HG02642 (cell line): Measurements from ENCODE around the gene KDM1B.
"Not testable (repeated sequence)": the region's sequence is repeated elsewhere in the genome, so short reads cannot be mapped to it uniquely, and the experiment has no call there.

Source experiments
- ATAC-seq: cut with Tn5 transposase; IDR thresholded peaks from one replicate; pipeline ENCODE4 v1.9.1; 2021; ENCODE audit warnings: mild to moderate bottlenecking; ENCODE audit not compliant: unreplicated experiment, poor library complexity

KDM1B gene

GRCh38 chr6:18185624-18186023, 30.4 kb downstream of the KDM1B start:
- no peak for ATAC-seq

DNA sequence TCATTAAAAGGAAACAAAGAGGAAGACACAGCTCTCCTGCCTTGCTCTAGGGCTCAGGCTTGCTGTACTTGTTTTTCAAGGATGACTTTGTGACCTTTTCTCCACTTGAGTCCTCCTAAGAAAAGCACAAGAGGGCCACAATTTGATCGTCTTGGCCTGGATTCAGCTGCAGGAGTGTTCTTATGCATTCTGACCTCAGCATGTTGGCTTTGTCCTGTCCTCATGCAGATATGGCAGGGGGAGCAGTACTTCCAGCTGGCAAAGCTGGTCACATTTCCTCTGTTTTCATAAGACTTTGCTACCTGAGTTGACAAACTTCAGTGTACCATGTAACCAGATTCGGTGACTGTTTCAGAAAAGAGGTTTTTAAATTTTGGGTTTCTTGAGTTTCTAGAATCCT, 30.8 kb downstream of the KDM1B start:
- ATAC-seq = no peak

DNA sequence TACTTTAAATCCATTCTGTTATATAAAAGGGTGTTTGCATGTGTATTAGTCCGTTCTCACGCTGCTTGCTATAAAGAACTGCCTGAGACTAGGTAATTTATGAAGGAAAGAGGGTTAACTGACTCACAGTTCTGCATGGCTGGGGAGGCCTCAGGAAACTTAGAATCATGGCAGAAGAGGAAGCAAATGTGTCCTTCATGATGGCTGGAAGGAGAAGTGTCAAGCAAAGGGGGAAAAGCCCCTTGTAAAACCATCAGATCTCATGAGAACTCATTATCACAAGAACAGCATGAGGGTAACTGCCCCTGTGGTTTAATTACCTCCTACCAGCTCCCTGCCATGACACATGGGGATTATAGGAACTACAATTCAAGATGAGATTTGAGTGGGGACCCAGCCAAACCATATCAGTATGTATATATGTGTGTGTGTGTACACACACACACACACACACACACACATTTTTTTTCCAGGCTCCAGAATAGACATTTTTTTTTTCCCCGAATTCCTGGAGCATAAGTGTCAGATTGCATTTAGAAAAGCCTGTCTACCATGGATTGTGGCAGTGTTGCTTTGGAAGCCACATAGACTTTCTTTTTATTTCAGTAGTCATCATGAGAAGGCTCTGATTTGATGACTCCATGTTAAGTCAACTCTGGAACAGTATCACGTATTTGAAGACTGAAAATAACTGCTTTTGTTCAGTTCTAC, 31.5 kb downstream of the KDM1B start:
- ATAC-seq = no peak

DNA sequence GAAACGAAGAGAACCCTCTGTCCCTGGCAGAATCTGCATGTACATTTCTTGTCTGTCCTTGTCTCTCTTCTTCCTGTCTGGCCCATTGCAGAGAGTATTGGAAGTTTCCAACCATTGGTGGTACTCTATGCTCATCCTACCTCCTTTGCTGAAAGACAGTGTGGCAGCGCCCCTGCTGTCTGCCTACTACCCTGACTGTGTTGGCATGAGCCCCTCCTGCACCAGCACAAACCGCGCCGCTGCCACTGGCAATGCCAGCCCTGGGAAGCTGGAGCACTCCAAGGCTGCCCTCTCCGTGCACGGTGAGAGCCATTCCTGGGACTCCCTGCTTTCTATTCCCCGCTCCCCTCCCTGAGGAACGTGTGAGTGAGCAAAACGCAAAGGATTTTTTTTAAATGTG, 32.5 kb downstream of the KDM1B start:
- ATAC-seq = no peak

GRCh38 chr6:18189196-18189595, 34.0 kb downstream of the KDM1B start:
- ATAC-seq = no peak

- no peak for ATAC-seq
Observed at GRCh38 chr6:18192026-18192425, 36.8 kb downstream of the KDM1B start.

DNA sequence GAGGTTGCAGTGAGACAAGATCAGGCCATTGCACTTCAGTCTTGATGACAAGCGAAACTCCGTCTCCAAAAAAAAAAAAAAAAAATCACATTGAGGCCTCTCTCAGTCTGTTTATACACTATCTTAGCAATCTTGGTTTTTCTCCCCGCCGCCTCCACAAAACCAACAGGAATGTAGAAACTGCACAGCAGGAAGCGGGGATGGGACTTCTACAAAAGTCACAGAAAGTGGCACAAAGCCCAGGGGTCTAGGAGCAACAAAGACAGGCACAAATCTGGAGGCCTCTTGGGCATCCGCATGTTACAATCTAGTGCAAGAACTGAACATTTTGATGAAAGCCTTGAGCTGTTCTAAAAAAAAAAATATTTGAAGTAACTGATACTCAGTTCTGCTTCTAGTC, 48.6 kb downstream of the KDM1B start:
- ATAC-seq = no peak

DNA sequence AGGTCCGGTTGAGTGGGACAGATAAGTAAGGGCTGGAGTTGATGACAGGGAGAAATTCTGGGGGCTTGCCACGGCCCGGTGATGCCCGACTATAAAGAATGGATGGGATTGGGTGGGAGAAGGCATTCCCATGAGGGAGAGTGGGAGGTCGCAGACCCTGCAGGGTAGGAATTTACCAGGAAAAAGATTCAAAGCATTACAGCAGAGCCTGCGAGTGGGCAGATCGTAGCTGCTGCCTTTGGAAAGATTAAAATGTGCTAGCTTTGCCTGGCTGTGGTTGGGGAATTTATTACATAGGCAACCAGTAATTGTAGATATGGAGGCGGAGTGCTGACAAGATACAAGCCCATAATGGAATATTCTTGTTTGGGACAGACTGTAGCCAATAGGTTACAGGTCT, 49.5 kb downstream of the KDM1B start:
- no peak for ATAC-seq

DNA sequence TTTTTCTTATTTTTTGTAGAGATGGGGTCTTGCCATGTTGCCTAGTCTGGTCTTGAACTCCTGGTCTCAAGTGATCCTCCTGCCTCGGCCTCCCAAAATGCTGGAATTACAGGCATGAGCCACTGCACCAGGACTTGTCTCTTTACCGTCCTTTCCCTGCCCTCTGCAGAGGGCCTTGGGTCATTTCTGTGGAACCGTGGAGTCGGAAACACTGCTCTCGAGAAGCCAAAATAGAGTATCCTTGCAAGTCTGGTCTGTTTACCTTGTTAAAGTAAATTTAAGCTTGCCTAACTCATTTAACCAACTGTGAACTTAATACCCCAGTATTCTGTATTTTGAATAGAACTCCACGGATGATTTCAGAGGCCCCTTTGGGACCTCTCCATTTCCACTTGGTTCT, 51.4 kb downstream of the KDM1B start:
- no peak for ATAC-seq

DNA sequence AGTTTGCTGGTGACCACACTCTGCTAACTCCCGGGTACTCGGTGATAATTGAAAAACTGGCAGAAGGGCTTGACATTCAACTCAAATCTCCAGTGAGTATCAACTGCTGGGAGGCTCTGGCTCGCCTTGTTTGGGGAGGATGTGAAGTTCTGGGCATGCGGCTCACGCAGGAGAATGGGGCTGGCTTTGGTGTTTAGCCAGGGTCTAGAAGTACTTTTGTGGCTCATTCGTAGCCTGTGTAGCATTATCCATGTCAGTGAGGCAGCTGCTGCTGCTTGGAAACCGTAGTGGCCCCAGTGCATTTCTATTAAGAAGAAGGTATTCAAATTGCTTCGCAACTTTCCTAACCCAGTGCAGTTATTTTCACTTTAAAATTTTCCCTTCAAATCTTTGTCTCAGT, 52.2 kb downstream of the KDM1B start:
- ATAC-seq = no peak

DNA sequence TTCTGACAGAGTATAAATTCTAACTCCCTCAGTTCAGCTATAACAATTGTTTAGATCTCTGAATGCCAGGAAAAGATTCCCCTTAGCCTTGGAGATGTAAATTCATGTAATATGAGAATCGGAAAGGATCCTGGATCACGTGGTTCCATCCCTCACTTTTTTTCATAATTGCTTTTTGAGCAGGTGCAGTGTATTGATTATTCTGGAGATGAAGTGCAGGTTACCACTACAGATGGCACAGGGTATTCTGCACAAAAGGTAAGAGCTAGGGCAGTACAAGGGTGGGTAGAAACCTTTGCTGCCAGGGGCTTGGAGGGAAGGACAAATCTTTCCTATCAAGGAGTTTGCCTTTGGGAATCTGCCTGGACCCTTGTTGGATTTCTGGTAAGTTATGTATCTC, 52.7 kb downstream of the KDM1B start:
- no peak for ATAC-seq

- ATAC-seq = not testable (repeated sequence)
Observed at GRCh38 chr6:18208778-18209177, 53.6 kb downstream of the KDM1B start.

- ATAC-seq = no peak
Observed at GRCh38 chr6:18209539-18210197, 54.4 kb downstream of the KDM1B start.

- ATAC-seq = no peak
Observed at GRCh38 chr6:18210707-18211106, 55.5 kb downstream of the KDM1B start.

DNA sequence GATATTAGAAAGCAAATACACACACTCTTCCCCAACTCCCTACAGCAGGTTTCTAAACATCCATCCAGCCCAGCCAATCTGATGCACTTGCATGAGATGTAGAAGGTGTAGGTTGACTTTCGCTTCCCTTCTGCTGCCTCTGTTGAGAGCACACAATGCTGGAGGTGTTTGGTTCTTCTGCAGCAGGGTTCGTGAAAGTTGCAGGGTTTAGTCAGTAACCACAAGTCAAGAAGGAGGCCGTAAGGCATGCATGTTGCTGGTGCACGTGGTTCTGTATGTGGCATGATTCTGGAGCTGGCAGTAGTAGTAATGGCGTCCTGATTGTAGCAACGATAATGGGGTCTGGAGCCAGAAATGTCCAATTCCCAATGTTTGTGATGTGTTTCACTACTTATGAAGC, 56.1 kb downstream of the KDM1B start:
- ATAC-seq = peak; percentile 93

GRCh38 chr6:18212231-18212630, 57.0 kb downstream of the KDM1B start:
- ATAC-seq = no peak

DNA sequence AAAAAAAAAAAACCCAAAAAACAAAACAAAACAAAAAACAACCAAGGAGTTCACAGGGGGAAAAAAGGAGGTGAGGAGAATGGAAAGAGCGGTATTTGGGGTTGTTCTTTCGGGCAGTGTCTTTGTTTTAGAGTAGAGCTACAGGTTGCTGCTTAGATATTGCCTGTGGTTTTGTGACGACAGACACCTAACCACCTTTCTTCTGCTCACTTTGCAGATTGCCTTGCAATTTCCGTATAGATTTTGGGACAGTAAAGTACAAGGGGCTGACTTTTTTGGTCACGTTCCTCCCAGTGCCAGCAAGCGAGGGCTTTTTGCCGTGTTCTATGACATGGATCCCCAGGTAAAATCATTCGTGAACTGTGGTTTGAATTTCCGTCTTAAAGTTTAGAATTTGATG, 58.2 kb downstream of the KDM1B start:
- ATAC-seq = no peak

GRCh38 chr6:18214003-18214402, 58.8 kb downstream of the KDM1B start:
- ATAC-seq = no peak

GRCh38 chr6:18215436-18215835, 60.2 kb downstream of the KDM1B start:
- no peak for ATAC-seq

GRCh38 chr6:18216411-18216810, 61.2 kb downstream of the KDM1B start:
- no peak for ATAC-seq

DNA sequence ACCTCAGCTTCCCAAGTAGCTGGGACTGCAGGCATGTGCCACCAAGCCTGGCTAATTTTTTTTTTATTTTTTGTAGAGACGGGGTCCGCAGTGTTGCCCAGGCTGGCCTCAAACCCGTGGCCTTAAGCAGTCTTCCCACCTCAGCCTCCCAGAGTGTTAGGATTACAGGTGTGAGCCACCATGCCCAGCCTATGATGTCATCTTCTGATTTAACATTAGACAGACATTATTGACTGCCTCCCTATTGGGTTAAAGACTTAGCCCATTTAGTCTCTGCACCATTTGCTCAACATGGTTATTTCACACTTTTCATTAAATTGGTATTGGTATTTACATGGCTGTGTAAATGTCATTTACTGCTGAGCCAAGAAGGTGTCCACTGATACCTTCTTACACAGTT, 63.0 kb downstream of the KDM1B start:
- ATAC-seq = no peak

DNA sequence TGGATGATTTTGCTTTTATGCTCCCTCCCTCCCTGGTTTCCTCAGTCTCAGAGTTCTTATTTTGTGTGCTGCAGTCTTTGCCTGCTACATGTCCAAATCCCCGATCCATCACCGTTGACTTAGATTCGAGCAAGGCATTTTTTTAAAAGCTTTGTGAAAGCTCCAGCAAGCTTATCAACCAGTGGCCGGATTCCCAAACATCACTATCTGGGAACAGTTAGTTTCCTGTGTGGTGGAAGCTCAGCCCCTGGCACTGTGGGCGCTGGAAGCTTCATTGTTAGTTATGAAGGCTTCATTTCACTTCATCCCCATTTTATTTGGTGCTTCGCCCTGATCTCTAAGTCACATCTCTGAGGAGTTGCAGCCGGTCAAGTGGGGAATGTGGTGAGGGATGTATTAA, 64.4 kb downstream of the KDM1B start:
- no peak for ATAC-seq
